K562 (cell line): Measurements from ENCODE around the gene MAP3K14. TPM values are rescaled to one million over a fixed set of nuclear protein-coding genes. Genes with fewer than 3 reads are reported as not detected.

Experiments
- ATAC-seq: fragments of 200-7000 bp; cut with Tn5 transposase; 3 replicates; pipeline ENCODE4 v1.9.1; 2020; ENCODE audit warnings: moderate library complexity
- BruUV-seq: library from RNA; stranded (reverse); fragments of 400-500 nt; replicated peaks from 2 replicates; lab custom pipeline; 2021; lab: Mats Ljungman, UMichigan
- CTCF ChIA-PET: fragments of 300-600 bp; formaldehyde crosslinking; extraction: SDS; loops from one replicate; lab custom pipeline; 2021; ENCODE audit warnings: low intra/inter-chr PET ratio; lab: Yijun Ruan, JAX
- POLR2A ChIA-PET: fragments of 300-600, 350-650 bp; sonication (Branson Sonifier 250); formaldehyde crosslinking; extraction: SDS; loops from one replicate; lab custom pipeline; 2021; ENCODE audit warnings: antibody characterized with exemption, inconsistent platforms; lab: Yijun Ruan, JAX
- DNase-seq, 4 experiments: peaks; one replicate each; pipeline versions ENCODE4 v3.0.0 to v3.0.0-alpha.2; 2011 to 2018; ENCODE audit warnings: low spot score in 3 of 4, mixed read lengths in 3 of 4; ENCODE audit errors: extremely low read depth in 1 of 4
- FAIRE-seq: peaks from 2 replicates; lab custom pipeline; 2011; peaks lifted over from hg19 to GRCh38; lab: Jason Lieb, UNC
- H2AFZ ChIP-seq: 2 replicates; pipeline ENCODE4 v1.6.0; 2011; ENCODE audit warnings: low read depth, low read length, control low read depth, inconsistent platforms
- H3K27ac ChIP-seq: fragments of 200-600 bp; 3 replicates; pipeline ENCODE4 v1.8.0; 2011; ENCODE audit warnings: low read depth, mild to moderate bottlenecking, control low read depth, inconsistent platforms, low read length, moderate library complexity, mixed read lengths; ENCODE audit errors: extremely low read depth
- H3K27me3 ChIP-seq, 2 experiments: fragments of 300-600 bp in 1 of 2; 2 replicates in 1 of 2; 3 replicates in 1 of 2; pipeline versions ENCODE4 v1.6.0 to v1.8.0; 2011; ENCODE audit warnings: inconsistent platforms in 2 of 2, low read length in 2 of 2, mild to moderate bottlenecking in 1 of 2, mixed read lengths in 1 of 2, moderate library complexity in 1 of 2; ENCODE audit not compliant: control insufficient read depth in 2 of 2, insufficient read depth in 2 of 2
- H3K36me3 ChIP-seq: fragments of 300-600 bp; 3 replicates; pipeline ENCODE4 v1.8.0; 2011; ENCODE audit warnings: mild to moderate bottlenecking, low read length, inconsistent platforms; ENCODE audit not compliant: control insufficient read depth, insufficient read depth
- H3K4me1 ChIP-seq, 2 experiments: fragments of 200-600 bp in 1 of 2; replicated peaks in 1 of 2; 2 replicates in 1 of 2; 3 replicates in 1 of 2; pipeline versions ENCODE4 v1.5.1 to v1.8.0; 2011; ENCODE audit warnings: inconsistent platforms in 2 of 2, low read length in 2 of 2, mild to moderate bottlenecking in 1 of 2, mixed read lengths in 1 of 2, moderate library complexity in 1 of 2; ENCODE audit not compliant: control insufficient read depth in 2 of 2, insufficient read depth in 2 of 2
- H3K4me2 ChIP-seq: 2 replicates; pipeline ENCODE4 v1.6.1; 2011; ENCODE audit warnings: low read length, control low read depth, inconsistent platforms, mixed read lengths; ENCODE audit not compliant: insufficient read depth
- H3K4me3 ChIP-seq: fragments of 200-600 bp; sonication (generic), shearing (Covaris generic); 2 replicates; pipeline ENCODE4 v1.5.1; 2016; ENCODE audit warnings: control low read depth, inconsistent platforms
- H3K79me2 ChIP-seq: fragments of 200-600 bp; 3 replicates; pipeline ENCODE4 v1.8.0; 2011; ENCODE audit warnings: low read length, inconsistent platforms; ENCODE audit not compliant: control insufficient read depth, insufficient read depth
- H3K9ac ChIP-seq, 2 experiments: 2 replicates each; pipeline versions ENCODE4 v1.6.0 to v1.6.1; 2011; ENCODE audit warnings: low read depth in 2 of 2, low read length in 2 of 2, control low read depth in 1 of 2, inconsistent platforms in 1 of 2, mild to moderate bottlenecking in 1 of 2, mixed read lengths in 1 of 2; ENCODE audit not compliant: insufficient read depth in 1 of 2
- H3K9me1 ChIP-seq: one replicate; pipeline ENCODE4 v1.6.0; 2011; ENCODE audit warnings: inconsistent platforms, mild to moderate bottlenecking, low read length, moderate library complexity; ENCODE audit not compliant: control insufficient read depth, insufficient read depth
- H3K9me3 ChIP-seq: replicated peaks from 2 replicates; pipeline ENCODE4 v1.5.1; 2011; ENCODE audit warnings: low read depth, low read length, inconsistent platforms; ENCODE audit not compliant: control insufficient read depth, insufficient read depth
- H4K20me1 ChIP-seq: replicated peaks from 2 replicates; pipeline ENCODE4 v1.6.1; 2011; ENCODE audit warnings: low read length, inconsistent platforms, mixed read lengths; ENCODE audit not compliant: control insufficient read depth, insufficient read depth
- CBX3 ChIP-seq, 2 experiments: IDR thresholded peaks; 1 replicate in 1 of 2; 2 replicates in 1 of 2; pipeline ENCODE4 v1.6.1; 2012; ENCODE audit warnings: inconsistent platforms in 2 of 2, low read length in 2 of 2, borderline replicate concordance in 1 of 2, control low read depth in 1 of 2
- CBX5 ChIP-seq: IDR thresholded peaks from 2 replicates; pipeline ENCODE4 v1.6.1; 2014; ENCODE audit warnings: low read depth, borderline replicate concordance
- E2F6 ChIP-seq, 2 experiments: IDR thresholded peaks; 2 replicates each; pipeline ENCODE4 v1.6.1; 2011; ENCODE audit warnings: borderline replicate concordance in 1 of 2, control low read depth in 1 of 2, low read depth in 1 of 2, low read length in 1 of 2, mild to moderate bottlenecking in 1 of 2, mixed read lengths in 1 of 2, moderate library complexity in 1 of 2; ENCODE audit not compliant: insufficient read depth in 1 of 2, insufficient read length in 1 of 2, poor library complexity in 1 of 2, severe bottlenecking in 1 of 2; ENCODE audit errors: extremely low read depth in 1 of 2
- FOXK2 ChIP-seq, 2 experiments: fragments of 450-650 bp; IDR thresholded peaks in 1 of 2; conservative IDR thresholded peaks in 1 of 2; 2 replicates each; pipeline ENCODE4 v1.6.1; 2016; ENCODE audit warnings: low read depth in 2 of 2, mild to moderate bottlenecking in 1 of 2
- HNRNPK ChIP-seq: fragments of 200-400 bp; formaldehyde crosslinking; IDR thresholded peaks from one replicate; pipeline ENCODE4 v1.6.1; 2018; ENCODE audit warnings: mild to moderate bottlenecking, low read depth, low read length; ENCODE audit not compliant: poor library complexity, severe bottlenecking
- HNRNPLL ChIP-seq: fragments of 200-400 bp; formaldehyde crosslinking; IDR thresholded peaks from 2 replicates; pipeline ENCODE4 v1.6.1; 2017; ENCODE audit warnings: low read length, low read depth, mild to moderate bottlenecking; ENCODE audit not compliant: poor library complexity, severe bottlenecking
- KHSRP ChIP-seq: fragments of 450-650 bp; IDR thresholded peaks from 2 replicates; pipeline ENCODE4 v1.6.1; 2017
- OTX1 ChIP-seq: fragments of 450-650 bp; formaldehyde crosslinking; IDR thresholded peaks from 2 replicates; pipeline ENCODE4 v1.4.0; 2022; ENCODE audit warnings: mild to moderate bottlenecking
- SIN3B ChIP-seq: fragments of 450-650 bp; IDR thresholded peaks from 2 replicates; pipeline ENCODE4 v1.6.1; 2017; ENCODE audit warnings: low read depth, mild to moderate bottlenecking, moderate library complexity
- ZNF436 ChIP-seq: fragments of 250-450, 450-650 bp; sonication (Bioruptor Pico); formaldehyde crosslinking; IDR thresholded peaks from 2 replicates; pipeline ENCODE4 v1.7.0; 2020; ENCODE audit warnings: mild to moderate bottlenecking
- WGBS: fragments of 100-300 bp; shearing (Covaris generic); methylation state at CpG from one replicate; pipeline ENCODE4 v1.1.6; 2016; ENCODE audit warnings: low coverage, mixed read lengths; ENCODE audit not compliant: insufficient coverage; ENCODE audit errors: missing lambda C conversion rate; 5-methylcytosine and 5-hydroxymethylcytosine counted together
- in situ Hi-C: fragments of 300-500 bp; cut with MboI; formaldehyde crosslinking; loops from 4 replicates; pipeline ENCODE4 v1.15.0; 2018; ENCODE audit warnings: inconsistent platforms, mixed read lengths
- intact Hi-C: fragments of 100-400 bp; cut with micrococcal nuclease; formaldehyde crosslinking; loops from 2 replicates; pipeline ENCODE4 v1.14.2; 2022
- polyA plus RNA-seq, 8 experiments: library from polyadenylated mRNA; depleted of rRNA in 4 of 8; stranded (reverse) in 5 of 8; unstranded in 3 of 8; fragments of >200 nt; fragmentation: Nextera tagmentation in 2 of 8; fragmentation: Illumina TruSeq in 1 of 8; extraction: Ambion mirVana in 2 of 8; extraction: Trizol in 1 of 8; gene quantifications; 2 replicates each; pipeline versions ENCODE4 v1.2.1 to v1.2.3, GENCODE V29; 2011 to 2014; ENCODE audit warnings: inconsistent platforms in 1 of 8, missing spikeins in 1 of 8
- total RNA-seq, 7 experiments: library from RNA; depleted of rRNA in 6 of 7; stranded (reverse); fragments of >200 nt in 6 of 7; fragmentation: Illumina TruSeq in 2 of 7; extraction: Trizol in 2 of 7; gene quantifications; 2 replicates each; pipeline versions ENCODE4 v1.2.1 to v1.2.3, GENCODE V29; 2011 to 2021; ENCODE audit warnings: low replicate concordance in 1 of 7

MAP3K14 gene
- total and polyA plus RNA-seq, 9 of the 15 experiments (the other 6 are each of a cell fraction or from before 2014, with no cell fraction given), result 0.45 to 8.7 (median 3.2) TPM

- Histone ChIP-seq H3K9me1 (no peaks in the 10 kb centered on the region), H3K36me3 (peaks cover 61% of the 10 kb centered on the region; the same call in 2 of the 3 replicates), H3K79me2 (no peaks in the 10 kb centered on the region), H4K20me1 (no peaks in the 10 kb centered on the region; the same call in 1 of the 2 replicates), H3K27me3 (no peaks in the 10 kb centered on the region), H3K4me3 (no peak overlapping the region), H3K9me3 (no peaks in the 10 kb centered on the region), H2AFZ (no peak overlapping the region), H3K4me2 (no peak overlapping the region), H3K4me1 (peaks cover 0 to 4% of the 10 kb centered on the region in 2 experiments; a peak in 1 of 5 replicates), H3K27ac (no peak overlapping the region), H3K9ac (no peak overlapping the region)
- 97% methylated on average over 9 of the region's 10 CpGs for WGBS
- ChIA-PET CTCF (no interaction called here), POLR2A (interaction anchor here (0.5 to 1.0 kb wide), 2 partner anchors 12 to 68 kb away, joined by 3 to 4 read pairs; no protein-coding TSS in a partner anchor)
- intact Hi-C loops (no loop called here), in situ Hi-C loops (no loop called here)
- DNase-seq, result no peak
- ATAC-seq, result no peak
- no peak for TF ChIP-seq HNRNPK
- no peak for TF ChIP-seq E2F6 (IDR thresholded peaks at IDR 0.05; ENCODE audit: borderline replicate concordance in 1 of 2, extremely low read depth in 1 of 2, insufficient read depth in 1 of 2, insufficient read length in 1 of 2, low read depth in 1 of 2, low read length in 1 of 2, poor library complexity in 1 of 2, severe bottlenecking in 1 of 2)
- TF ChIP-seq OTX1 (CRISPR knock-in tag), result no peak
- TF ChIP-seq CBX3 (IDR thresholded peaks at IDR 0.05; ENCODE audit: borderline replicate concordance in 1 of 2, low read length in 2 of 2), result no peak
- TF ChIP-seq ZNF436 (CRISPR knock-in tag), result no peak
- no peak for TF ChIP-seq SIN3B
- no peak for TF ChIP-seq CBX5
- no peak for TF ChIP-seq KHSRP
- no peak for TF ChIP-seq HNRNPLL
- no peak for TF ChIP-seq FOXK2 (conservative IDR thresholded peaks at IDR 0.05 in 1 of 2, IDR thresholded peaks at IDR 0.05 in 1 of 2; ENCODE audit: low read depth in 2 of 2)
- no TSS peak for BruUV-seq
- FAIRE-seq, result no peak
These were observed 33.1 kb downstream of the MAP3K14 start for GRCh38 chr17:45283711-45284110.
